AG10803 (cell line): ENCODE data around the gene PPP1R16B.

Experiments
- DNase-seq: peaks from one replicate; pipeline ENCODE4 v3.0.0; 2010; ENCODE audit warnings: low read depth
- H3K4me3 ChIP-seq: 2 replicates; pipeline ENCODE4 v1.5.1; 2011; ENCODE audit warnings: mild to moderate bottlenecking, low read length, control low read depth
- CTCF ChIP-seq: conservative IDR thresholded peaks from 2 replicates; pipeline ENCODE4 v1.5.1; 2011; ENCODE audit warnings: mild to moderate bottlenecking, low read length, control low read depth, inconsistent platforms

PPP1R16B gene

GRCh38 chr20:38935967-38936407 is 130.5 kb downstream of the PPP1R16B start:
- H3K4me3 ChIP-seq = no peak overlapping the region
- TF ChIP-seq CTCF = no peak
- no peak for DNase-seq

GRCh38 chr20:38937000-38937399 is 131.5 kb downstream of the PPP1R16B start:
- no peak for TF ChIP-seq CTCF
- no peak overlapping the region for H3K4me3 ChIP-seq
- no peak for DNase-seq

- no peak for TF ChIP-seq CTCF
- no peak overlapping the region for H3K4me3 ChIP-seq
- DNase-seq = no peak
These were observed 132.5 kb downstream of the PPP1R16B start for GRCh38 chr20:38937978-38938473.

- no peak overlapping the region for H3K4me3 ChIP-seq
- no peak for TF ChIP-seq CTCF
- DNase-seq = no peak
These were observed 134.2 kb downstream of the PPP1R16B start for GRCh38 chr20:38939686-38940085.

- no peak for DNase-seq
- no peak overlapping the region for H3K4me3 ChIP-seq
- TF ChIP-seq CTCF = no peak
These were observed 135.1 kb downstream of the PPP1R16B start for GRCh38 chr20:38940644-38941043.

GRCh38 chr20:38941726-38942389 is 136.4 kb downstream of the PPP1R16B start:
- no peak for TF ChIP-seq CTCF
- no peak for DNase-seq
- H3K4me3 ChIP-seq = no peak overlapping the region

- no peak for TF ChIP-seq CTCF
- no peak for DNase-seq
- H3K4me3 ChIP-seq = no peak overlapping the region
These were observed 139.5 kb downstream of the PPP1R16B start for GRCh38 chr20:38945012-38945411.
